Mammary epithelial cell (primary cell): ENCODE measurements around the gene SPNS3.

ENCODE experiments used
- CTCF ChIP-seq, 2 donors: IDR thresholded peaks in 1 of 2; conservative IDR thresholded peaks in 1 of 2; 2 replicates each; pipeline ENCODE4 v1.5.1; 2011 to 2012; ENCODE audit warnings: inconsistent platforms in 2 of 2, low read length in 2 of 2, mild to moderate bottlenecking in 2 of 2, control low read depth in 1 of 2, low read depth in 1 of 2; ENCODE audit not compliant: insufficient read depth in 1 of 2; ENCODE audit errors: extremely low read depth in 1 of 2
- EZH2 ChIP-seq: IDR thresholded peaks from 2 replicates; pipeline ENCODE4 v1.6.1; 2012; ENCODE audit warnings: low read length, inconsistent platforms, borderline replicate concordance

DNA sequence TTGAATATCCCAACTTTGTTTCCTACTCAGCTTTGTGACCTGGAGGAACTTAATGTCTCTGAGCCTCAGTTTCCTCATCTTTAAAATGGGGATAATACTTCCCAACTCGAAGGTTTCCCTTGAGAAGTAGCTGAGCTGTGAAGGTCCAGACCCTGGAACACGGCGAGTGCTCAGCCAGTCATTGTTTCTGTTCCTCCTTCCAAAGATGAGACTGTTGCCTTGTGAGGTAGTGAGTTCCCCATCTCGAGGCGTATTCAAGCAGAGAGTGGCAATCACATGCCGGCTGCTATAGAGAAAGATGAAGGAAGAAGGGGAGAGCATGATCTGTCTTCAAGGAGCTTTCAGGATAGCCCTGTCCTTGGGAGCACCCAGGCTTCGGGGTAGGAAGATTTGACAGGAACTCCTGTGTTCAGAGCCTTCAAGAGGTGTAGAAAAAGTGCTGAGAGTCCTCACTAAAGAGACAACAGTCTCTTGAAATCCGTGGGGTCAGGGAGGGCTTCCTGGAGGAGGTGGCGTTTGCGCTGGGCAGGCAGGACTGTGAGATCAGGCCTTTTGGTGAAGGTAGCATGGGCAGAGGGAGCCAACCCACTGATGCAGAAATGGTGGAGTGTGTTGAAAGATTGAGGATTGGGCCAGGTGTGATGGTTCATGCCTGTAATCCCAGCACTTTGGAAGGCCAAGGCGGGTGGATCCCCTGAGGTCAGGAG, 92.1 kb downstream of the SPNS3 start:
- TF ChIP-seq CTCF (conservative IDR thresholded peaks at IDR 0.05 in 1 of 2, IDR thresholded peaks at IDR 0.05 in 1 of 2; ENCODE audit: extremely low read depth in 1 of 2, insufficient read depth in 1 of 2, low read depth in 1 of 2, low read length in 2 of 2) (no peak), EZH2 (no peak)
